Measurements from ENCODE around the gene ATP13A4.

DNA sequence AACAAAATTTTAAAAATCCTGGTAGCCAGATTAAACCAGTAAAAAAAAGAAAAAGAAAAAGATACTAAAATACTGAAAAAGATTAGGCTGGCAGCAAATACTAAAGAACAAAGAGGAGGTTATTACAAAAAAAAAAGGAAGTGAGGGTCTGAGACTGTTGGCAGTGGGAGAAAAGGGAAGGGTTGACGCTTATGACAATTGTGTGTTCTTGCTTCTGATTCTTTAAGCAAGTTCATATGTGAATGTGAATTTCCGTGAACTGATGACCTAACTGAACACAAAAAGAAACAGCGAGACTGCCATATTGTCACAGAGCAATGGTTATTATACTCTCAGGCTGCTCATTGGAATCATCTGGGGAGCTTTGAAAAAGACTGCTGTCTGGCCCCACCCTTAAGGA is 56.5 kb downstream of the ATP13A4 start:
- TF ChIP-seq, protein P1, sequence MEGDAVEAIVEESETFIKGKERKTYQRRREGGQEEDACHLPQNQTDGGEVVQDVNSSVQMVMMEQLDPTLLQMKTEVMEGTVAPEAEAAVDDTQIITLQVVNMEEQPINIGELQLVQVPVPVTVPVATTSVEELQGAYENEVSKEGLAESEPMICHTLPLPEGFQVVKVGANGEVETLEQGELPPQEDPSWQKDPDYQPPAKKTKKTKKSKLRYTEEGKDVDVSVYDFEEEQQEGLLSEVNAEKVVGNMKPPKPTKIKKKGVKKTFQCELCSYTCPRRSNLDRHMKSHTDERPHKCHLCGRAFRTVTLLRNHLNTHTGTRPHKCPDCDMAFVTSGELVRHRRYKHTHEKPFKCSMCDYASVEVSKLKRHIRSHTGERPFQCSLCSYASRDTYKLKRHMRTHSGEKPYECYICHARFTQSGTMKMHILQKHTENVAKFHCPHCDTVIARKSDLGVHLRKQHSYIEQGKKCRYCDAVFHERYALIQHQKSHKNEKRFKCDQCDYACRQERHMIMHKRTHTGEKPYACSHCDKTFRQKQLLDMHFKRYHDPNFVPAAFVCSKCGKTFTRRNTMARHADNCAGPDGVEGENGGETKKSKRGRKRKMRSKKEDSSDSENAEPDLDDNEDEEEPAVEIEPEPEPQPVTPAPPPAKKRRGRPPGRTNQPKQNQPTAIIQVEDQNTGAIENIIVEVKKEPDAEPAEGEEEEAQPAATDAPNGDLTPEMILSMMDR (IDR thresholded peaks at IDR 0.05), result no peak
- TF ChIP-seq EP300 (IDR thresholded peaks at IDR 0.05) (no peak), POLR2A (IDR thresholded peaks at IDR 0.05) (no peak)
